ENCODE results near the gene NRIP1.

DNA sequence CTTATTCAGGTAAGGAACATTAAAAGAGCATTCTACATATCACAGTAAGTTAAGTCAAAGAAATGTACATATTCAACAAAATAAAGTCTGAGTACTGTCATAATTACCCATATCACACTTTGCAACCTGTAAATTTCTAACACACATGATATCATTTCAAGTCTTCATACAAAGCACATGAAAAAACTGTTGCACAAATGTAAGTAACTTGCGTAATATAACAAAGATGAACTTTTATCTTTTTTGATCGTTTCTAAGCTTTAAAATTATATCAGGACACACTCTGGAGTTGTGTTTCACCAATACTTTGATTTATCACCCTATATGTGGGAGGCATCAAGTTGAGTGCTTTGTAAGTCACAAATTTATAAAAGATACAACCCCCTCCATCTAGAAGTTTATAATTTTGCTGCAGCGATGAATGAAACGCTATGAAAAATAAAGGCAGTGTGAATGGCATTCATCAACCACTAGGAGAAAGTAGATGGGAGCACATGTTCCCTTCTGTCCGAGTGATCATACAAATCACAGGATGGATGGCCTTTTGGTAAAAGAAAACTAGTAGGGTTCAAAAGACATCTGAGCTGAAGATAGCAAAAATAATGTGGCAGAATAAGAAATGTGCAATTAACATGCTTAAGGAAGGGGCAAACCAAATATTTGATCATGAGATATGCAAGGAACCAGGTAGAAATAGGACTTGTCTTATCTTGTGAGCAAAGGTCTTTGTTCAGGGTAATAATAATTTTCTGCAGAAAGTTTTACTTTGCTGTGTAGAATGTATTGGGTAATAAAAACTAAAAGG lies 27.5 kb downstream of the NRIP1 start:
- TF ChIP-seq EP300 (IDR thresholded peaks at IDR 0.05) = no peak
- no peak for TF ChIP-seq POLR2A (IDR thresholded peaks at IDR 0.05)
